Mesothelial cell of epicardium (in vitro differentiated cells): ENCODE results near the gene TYMP. TPM values are rescaled to one million over a fixed set of nuclear protein-coding genes. Genes with fewer than 3 reads are reported as not detected.
"Not testable (repeated sequence)": the region's sequence is repeated elsewhere in the genome, so short reads cannot be mapped to it uniquely, and the experiment has no call there.

ENCODE experiments used
- DNase-seq, 2 experiments: peaks; one replicate each; pipeline ENCODE4 v3.0.0; 2021; ENCODE audit warnings: low spot score in 2 of 2; ENCODE audit not compliant: unreplicated experiment in 2 of 2
- H3K27ac Mint-ChIP-seq: 2 replicates; pipeline ENCODE4 v1.8.0; 2021; ENCODE audit warnings: mixed read lengths
- H3K27me3 Mint-ChIP-seq: 2 replicates; pipeline ENCODE4 v1.8.0; 2021; ENCODE audit warnings: low read depth, mixed read lengths
- H3K36me3 Mint-ChIP-seq: 2 replicates; pipeline ENCODE4 v1.8.0; 2021; ENCODE audit warnings: mixed read lengths
- H3K4me1 Mint-ChIP-seq: 2 replicates; pipeline ENCODE4 v1.8.0; 2021; ENCODE audit warnings: mixed read lengths
- H3K4me3 Mint-ChIP-seq: 2 replicates; pipeline ENCODE4 v1.8.0; 2021; ENCODE audit warnings: mild to moderate bottlenecking, moderate library complexity, mixed read lengths
- H3K9me3 Mint-ChIP-seq: 2 replicates; pipeline ENCODE4 v1.8.0; 2021; ENCODE audit warnings: mixed read lengths
- CTCF ChIP-seq: fragments of 200-600 bp; sonication (generic); IDR thresholded peaks from one replicate; pipeline ENCODE4 v1.5.0; 2021; ENCODE audit warnings: antibody characterized with exemption; ENCODE audit not compliant: unreplicated experiment
- total RNA-seq: library from RNA; stranded (reverse); gene quantifications from 3 replicates; pipeline ENCODE4 v1.2.1, GENCODE V29; 2021

The TYMP gene
- total RNA-seq, 1 donor from 2014 or later, result 9.3 TPM

GRCh38 chr22:50545522-50546325 lies 15.9 kb upstream of the TYMP start, which contains the start of gene KLHDC7B:
Gene KLHDC7B, plus strand, starts transcription at chr22:50545899. Its CDS starts 345 bp downstream, at chr22:50546244.
- no peak for TF ChIP-seq CTCF
- Mint-ChIP-seq H3K27me3 (no peaks in the 10 kb centered on the region), H3K4me1 (peaks cover 13% of the 10 kb centered on the region), H3K27ac (no peak within 1 kb of the TSS), H3K4me3 (no peak within 1 kb of the TSS), H3K9me3 (no peaks in the 10 kb centered on the region), H3K36me3 (no peaks in the 10 kb centered on the region)
- no peak for DNase-seq

- Mint-ChIP-seq H3K27me3 (no peaks in the 10 kb centered on the region), H3K4me1 (peaks cover 12% of the 10 kb centered on the region), H3K27ac (no peak overlapping the region), H3K36me3 (no peaks in the 10 kb centered on the region), H3K4me3 (no peak overlapping the region), H3K9me3 (no peaks in the 10 kb centered on the region)
- no peak for TF ChIP-seq CTCF
- DNase-seq, result no peak
These were observed 15.0 kb upstream of the TYMP start for GRCh38 chr22:50544746-50545253.

- Mint-ChIP-seq H3K9me3 (no peaks in the 10 kb centered on the region), H3K4me1 (peaks cover 17% of the 10 kb centered on the region), H3K4me3 (peak overlapping the region; percentile 41), H3K27me3 (no peaks in the 10 kb centered on the region), H3K27ac (peak overlapping the region; percentile 34), H3K36me3 (no peaks in the 10 kb centered on the region)
- peak; percentile 47 for TF ChIP-seq CTCF
- DNase-seq, result peak in 1 of 2 experiments; percentile 84
These were observed 14.4 kb upstream of the TYMP start for GRCh38 chr22:50544078-50544745.

- no peak overlapping the region for H3K4me3 Mint-ChIP-seq
- no peaks in the 10 kb centered on the region for H3K27me3 Mint-ChIP-seq
- no peak for DNase-seq
- no peaks in the 10 kb centered on the region for H3K9me3 Mint-ChIP-seq
- no peak overlapping the region for H3K27ac Mint-ChIP-seq
- H3K36me3 Mint-ChIP-seq, result no peaks in the 10 kb centered on the region
- peaks cover 19% of the 10 kb centered on the region for H3K4me1 Mint-ChIP-seq
- TF ChIP-seq CTCF, result no peak
These were observed 12.7 kb upstream of the TYMP start for GRCh38 chr22:50542416-50542927.

GRCh38 chr22:50541667-50542026 lies 11.8 kb upstream of the TYMP start:
- H3K36me3 Mint-ChIP-seq, DNase-seq, H3K27ac Mint-ChIP-seq, H3K9me3 Mint-ChIP-seq, H3K4me3 Mint-ChIP-seq, H3K27me3 Mint-ChIP-seq: not testable (repeated sequence)
- H3K4me1 Mint-ChIP-seq, result peaks cover 19% of the 10 kb centered on the region

GRCh38 chr22:50540381-50540780 lies 10.6 kb upstream of the TYMP start:
- H3K27ac Mint-ChIP-seq, result no peak overlapping the region
- no peak for DNase-seq
- TF ChIP-seq CTCF, result no peak
- no peaks in the 10 kb centered on the region for H3K27me3 Mint-ChIP-seq
- peaks cover 15% of the 10 kb centered on the region for H3K4me1 Mint-ChIP-seq
- no peaks in the 10 kb centered on the region for H3K9me3 Mint-ChIP-seq
- H3K4me3 Mint-ChIP-seq, result no peak overlapping the region
- no peaks in the 10 kb centered on the region for H3K36me3 Mint-ChIP-seq
